Measurements from ENCODE around the gene TRIM32.
A peak's percentile ranks its signal among the peaks of the same experiment; 100 is the strongest.

The TRIM32 gene, protein sequence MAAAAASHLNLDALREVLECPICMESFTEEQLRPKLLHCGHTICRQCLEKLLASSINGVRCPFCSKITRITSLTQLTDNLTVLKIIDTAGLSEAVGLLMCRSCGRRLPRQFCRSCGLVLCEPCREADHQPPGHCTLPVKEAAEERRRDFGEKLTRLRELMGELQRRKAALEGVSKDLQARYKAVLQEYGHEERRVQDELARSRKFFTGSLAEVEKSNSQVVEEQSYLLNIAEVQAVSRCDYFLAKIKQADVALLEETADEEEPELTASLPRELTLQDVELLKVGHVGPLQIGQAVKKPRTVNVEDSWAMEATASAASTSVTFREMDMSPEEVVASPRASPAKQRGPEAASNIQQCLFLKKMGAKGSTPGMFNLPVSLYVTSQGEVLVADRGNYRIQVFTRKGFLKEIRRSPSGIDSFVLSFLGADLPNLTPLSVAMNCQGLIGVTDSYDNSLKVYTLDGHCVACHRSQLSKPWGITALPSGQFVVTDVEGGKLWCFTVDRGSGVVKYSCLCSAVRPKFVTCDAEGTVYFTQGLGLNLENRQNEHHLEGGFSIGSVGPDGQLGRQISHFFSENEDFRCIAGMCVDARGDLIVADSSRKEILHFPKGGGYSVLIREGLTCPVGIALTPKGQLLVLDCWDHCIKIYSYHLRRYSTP

GRCh38 chr9:116687074-116687753 lies at the start of gene TRIM32:
TSS of gene TRIM32 (plus strand) at chr9:116687305. CDS start at chr9:116697743, 10,438 bp downstream.
- DNase-seq = peak; percentile 97

DNA sequence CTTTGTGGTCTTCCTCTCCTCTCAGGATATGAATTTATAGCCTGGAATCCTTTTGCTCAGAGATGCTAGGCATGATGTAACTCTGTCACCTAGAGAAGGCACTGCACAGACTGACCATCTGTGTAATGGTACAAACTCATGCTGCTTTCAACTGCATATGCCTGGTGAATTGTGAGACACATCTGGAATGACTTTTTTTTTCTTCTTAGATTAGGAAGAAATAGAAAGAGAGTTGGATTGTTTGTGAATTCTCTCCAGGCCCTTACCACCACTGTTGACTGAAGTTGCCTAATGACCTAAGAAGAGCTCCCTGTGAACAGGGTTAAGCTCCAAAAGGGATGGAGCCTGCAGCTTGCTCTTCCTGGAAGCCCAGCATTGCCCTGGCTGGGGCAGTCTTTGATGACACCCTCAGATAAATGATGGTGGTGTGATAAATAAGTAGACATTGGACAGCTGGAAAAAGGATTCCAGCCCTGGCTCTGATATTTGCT lies 47.8 kb upstream of the TRIM32 start:
- no peak for DNase-seq

- DNase-seq = no peak
Measured at GRCh38 chr9:116641292-116642059, 45.6 kb upstream of the TRIM32 start.

DNA sequence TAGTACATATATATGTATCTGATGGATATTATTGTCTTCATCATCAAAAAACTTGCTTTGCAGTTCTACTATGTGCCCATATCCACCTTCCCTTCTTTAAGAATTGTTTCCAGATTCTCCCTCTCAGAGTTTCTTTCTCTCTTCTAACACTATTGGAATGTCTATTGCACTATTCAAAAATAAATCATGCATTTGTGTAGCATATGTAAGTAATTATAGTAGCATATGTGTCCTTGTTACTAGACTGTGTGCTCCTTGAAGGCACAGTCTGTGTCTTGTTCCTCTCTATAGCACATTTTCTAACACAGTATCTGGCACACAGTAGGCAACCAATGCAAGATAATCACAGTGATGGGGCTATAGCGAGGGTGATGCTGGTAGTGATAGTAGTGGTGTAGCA lies 43.4 kb upstream of the TRIM32 start:
- DNase-seq = no peak

DNA sequence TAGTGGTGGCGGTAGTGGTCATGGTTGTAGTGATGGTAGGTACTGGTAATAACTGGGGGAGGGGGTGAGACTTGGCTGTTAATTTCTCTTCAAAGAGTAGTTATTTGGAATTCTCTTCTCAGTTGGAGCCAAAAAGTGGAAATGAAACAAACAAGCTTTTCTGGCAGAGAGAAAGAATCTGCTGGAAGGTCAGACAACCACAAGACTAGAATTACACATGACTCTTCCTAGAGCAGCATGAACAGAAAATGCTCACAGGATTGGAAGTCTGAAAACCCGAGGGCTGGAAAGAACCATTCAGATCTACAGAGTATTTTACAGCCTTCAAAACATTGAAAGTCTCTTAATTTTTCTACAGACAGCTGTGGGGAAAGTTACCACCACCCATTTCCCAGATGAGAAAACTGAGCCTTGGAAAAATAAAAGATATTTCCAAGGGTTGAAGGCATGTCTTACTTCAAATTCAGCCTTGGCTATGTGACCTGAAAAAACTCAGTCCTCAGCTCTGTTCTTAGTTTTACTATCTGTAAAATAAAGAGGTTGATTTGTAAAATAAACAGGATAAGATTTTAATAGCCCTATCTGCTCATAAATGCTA lies 42.9 kb upstream of the TRIM32 start:
- no peak for DNase-seq

DNA sequence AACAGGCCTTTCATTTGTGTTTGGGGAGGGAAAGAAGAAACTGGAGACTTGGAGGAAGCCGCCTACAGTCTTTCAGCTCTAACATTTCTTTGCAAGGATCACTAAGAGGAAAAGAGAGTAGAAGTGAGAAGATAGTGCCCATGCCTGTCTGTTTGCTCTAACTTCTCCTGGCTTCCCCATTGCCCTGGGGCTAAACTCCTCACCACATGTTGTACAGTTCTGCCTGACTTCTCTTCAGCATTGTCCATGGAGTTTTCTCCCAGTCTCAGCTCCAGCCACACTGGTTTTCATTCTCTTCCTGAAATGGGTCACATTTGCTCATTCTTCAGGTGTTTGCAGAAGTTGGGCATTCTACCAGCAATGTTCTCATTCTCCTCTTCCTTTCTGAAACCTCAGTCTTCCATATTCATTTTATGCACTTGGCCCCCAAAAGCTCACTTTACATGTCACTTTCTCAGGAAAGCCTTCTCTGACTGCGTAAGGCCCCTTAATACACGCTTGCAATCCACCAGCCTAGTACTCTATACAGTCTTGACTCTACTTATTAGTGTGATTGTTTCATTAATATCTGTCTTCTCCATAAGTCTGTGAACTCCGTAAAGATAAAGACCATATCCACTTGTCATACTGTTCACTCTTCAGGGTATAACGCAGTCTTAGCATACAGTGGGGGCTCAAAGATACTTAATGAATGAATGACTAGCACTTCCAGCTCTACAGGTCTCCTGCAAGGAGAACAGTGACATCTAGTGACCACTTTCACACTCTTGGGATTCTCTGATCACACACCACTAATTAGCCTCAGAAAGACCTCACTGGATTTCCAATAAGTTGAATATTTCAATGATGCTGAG lies 40.2 kb upstream of the TRIM32 start:
- no peak for DNase-seq

- no peak for DNase-seq
Measured at GRCh38 chr9:116647515-116647809, 39.6 kb upstream of the TRIM32 start.

DNA sequence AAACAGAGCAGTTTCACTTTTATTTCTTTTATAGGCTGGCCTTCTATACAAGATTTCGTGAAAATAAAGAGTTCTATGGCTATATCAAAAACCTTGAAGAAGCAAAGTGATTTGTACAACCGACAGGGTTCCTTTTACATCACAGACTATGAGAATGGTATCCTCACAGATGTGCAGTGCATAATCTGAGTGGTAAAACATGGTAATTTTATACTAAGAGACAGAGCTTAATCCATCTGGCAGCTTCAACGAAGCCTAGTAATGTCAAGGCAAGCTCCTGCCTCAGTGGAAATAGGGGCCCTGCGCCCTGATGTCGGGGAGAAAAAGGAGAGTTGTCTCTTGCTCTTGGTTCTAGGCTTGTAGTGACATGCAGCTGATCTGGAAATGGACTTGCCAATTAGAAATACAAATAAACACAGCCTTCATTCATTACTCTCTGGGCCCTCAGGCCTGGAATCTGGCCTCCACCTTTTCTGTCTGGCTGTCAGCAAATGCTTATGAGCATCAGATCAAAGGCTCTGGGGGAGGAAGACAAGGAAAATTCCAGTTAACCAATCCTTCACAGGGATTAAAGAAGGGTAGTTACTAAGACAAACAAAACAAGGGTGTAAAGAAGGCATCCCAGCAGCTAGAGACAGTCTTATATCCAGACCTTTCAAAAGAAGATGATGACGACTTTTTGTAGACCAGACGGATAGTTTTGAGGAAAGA lies 33.6 kb upstream of the TRIM32 start:
- DNase-seq = no peak

- DNase-seq = no peak
Measured at GRCh38 chr9:116654059-116654355, 33.1 kb upstream of the TRIM32 start.

DNA sequence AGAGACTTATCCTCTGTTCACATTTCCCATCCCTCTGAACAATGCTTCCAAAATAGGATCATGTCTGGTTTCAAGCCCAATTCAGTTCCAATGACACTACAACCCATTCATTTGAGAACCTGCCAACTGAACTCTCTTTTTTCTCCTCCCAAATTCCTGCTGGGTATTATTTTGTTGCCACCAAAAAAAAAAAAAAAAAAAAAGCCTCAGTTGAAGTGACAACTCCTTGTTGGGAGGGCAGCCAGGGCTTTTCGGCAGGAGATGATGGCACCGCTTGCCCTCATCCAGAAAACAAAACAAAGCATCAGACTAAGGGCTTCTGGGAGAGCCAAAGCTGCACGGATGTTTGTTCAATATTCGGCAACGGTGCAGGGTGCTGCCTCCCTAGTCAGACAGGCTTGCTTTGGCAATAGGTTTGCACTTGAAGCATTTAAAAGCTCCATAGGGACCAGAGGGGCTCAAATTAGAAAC lies 30.6 kb upstream of the TRIM32 start:
- no peak for DNase-seq

- DNase-seq = no peak
Measured at GRCh38 chr9:116656977-116657376, 30.1 kb upstream of the TRIM32 start.

DNA sequence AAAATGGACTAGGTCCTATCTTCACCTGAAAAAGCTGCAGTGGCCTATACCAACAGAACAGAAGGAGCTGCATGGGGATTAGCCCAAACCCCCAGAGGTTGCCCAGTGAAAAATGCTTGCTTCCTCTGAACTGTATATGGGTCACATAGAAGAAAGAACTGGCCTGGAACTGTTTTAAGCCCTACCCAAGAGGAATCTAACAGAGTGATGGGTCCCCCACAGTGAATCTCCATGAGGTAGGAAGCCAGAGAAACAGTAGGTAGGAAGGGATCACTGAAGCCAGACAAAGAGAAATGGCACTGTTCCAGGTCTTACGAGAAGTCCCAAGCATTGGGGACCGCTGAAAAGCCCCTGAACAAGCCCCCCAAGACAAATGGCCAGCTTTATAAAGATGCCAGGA lies 28.8 kb upstream of the TRIM32 start:
- DNase-seq = no peak

- no peak for DNase-seq
Measured at GRCh38 chr9:116661037-116661954, 25.8 kb upstream of the TRIM32 start.

DNA sequence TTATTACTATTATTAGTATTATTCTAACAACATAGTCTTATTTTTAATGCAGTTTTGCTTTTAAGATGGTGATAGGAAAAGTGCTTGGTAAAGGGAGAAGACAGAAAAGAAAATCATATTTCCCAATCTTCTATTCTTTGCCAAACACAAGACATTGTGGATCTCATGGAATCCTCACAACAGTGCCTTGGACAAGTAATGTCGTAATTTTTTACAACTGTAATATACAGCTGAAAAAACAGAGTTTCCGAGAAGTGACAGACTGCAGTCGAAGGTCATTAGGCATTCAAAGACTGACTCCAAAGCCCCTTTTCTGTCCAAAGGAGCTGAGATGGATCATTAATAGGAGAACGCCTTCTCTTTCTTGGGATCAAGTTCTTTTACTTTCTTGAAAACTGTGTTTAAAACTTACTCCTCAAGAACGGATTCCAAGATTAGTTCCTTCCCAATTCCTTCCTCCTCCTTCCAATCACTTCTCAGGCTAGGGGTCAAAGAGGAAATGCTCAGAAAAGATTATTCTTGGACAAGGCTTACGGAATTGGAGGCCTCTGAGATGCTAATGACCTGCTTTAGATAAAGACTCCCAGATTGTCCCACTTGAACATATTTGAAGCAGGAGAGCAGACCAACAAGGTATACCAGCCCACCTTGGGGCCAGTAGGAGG lies 24.3 kb upstream of the TRIM32 start:
- DNase-seq = no peak

DNA sequence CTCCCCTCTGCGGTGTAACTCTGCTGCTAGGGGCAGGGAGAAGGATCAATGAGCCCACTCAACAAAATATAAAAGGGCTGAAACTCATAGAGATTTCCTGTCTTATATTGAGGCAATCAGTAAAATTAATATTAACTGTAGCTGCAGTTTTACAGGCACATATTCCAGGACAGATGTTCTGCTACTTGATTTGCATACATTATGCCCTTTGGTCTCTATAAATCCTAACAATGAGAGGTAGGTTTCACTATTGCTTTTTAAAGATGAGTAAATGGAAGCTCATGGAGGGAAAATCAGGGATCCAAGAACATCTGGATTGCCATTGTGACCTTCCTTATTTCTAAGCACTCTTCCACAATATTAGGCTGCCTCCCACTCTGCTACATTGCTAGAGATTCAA lies 23.5 kb upstream of the TRIM32 start:
- DNase-seq = no peak

DNA sequence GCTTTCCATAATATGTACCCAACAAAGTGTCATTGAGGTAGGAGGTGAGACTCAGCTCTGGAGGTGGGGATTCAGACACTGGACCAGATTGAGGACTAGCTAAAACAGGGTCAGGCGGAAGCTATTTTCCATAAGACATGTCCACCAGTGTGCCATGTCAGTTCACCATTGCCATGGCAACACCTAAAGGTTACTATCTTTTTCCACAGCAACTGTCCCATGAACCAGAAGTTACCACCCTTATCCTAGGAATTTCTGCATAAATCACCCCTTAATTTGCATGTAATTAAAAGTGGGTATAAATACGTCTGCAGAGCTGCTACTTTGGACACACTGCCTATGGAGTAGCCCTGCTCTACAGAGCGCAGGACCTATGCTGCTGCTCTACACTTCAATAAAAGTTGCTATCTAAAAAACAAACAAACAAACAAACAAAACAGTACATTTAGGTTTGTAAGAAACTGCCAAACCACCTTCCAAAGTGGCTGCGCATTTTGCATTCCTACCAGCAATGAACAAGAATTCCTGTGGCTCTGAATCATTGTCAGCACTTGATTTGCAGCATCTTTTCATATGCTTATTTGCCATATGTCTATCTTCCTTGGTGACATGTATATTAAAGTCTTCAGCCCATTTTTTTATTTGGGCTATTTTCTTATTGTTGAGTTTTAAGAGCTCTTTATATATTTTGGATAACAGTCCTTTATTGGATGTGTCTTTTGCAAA lies 18.0 kb upstream of the TRIM32 start:
- DNase-seq = no peak

DNA sequence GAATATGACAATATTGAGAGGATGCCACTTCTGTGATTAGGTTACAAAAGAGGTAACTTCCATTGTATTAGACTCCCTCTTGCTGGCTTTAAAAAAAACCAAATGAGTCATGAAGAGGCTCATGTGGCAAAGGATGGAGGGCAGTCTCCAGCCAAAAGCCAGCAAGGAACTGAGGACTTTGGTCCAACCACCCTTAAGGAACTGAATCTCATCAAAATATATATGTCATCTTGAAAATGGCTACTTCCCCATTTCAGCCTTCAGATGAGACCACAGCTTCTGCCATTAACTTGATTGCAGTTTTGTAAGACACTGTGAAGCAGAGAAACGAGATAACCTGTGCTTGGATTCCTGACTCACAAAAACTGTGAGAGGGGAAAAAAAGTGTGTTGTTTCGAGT lies 15.5 kb upstream of the TRIM32 start:
- DNase-seq = no peak

DNA sequence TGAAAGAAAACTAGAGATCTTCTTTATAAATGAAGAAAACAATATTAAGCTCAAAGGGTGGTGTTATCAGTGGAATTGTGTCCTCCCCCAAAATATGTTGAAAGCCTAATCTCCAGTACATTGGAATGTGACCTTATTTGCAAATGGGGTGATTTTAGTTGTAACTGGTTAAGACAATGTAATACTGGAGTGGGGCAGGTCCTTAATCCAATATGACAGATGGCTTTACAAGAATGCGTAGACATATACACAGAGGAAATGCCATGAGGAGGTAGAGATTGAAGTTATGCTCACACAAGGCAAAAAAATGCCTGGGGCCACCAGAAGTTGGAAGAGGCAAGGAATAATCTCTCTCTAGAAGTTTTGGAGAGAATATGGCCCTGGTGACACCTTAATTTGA lies 13.7 kb upstream of the TRIM32 start:
- DNase-seq = no peak
